Gastroesophageal sphincter (tissue), 4 donors: ENCODE measurements around the gene PACS1. TPM values are rescaled to one million over a fixed set of nuclear protein-coding genes. Genes with fewer than 3 reads are reported as not detected.
A peak's percentile ranks its signal among the peaks of the same experiment; 100 is the strongest.

Source experiments
- ATAC-seq: fragments of 150-250 bp; one replicate; pipeline ENCODE4 v1.9.1; 2016; ENCODE audit warnings: mild to moderate bottlenecking, moderate library complexity
- H3K27ac ChIP-seq, 4 donors: fragments of 200-600 bp; sonication (generic) in 3 of 4; 1 replicate in 3 of 4; 2 replicates in 1 of 4; pipeline ENCODE4 v1.5.1; 2016 to 2019
- H3K27me3 ChIP-seq: fragments of 200-600 bp; sonication (generic); one replicate; pipeline ENCODE4 v1.5.1; 2019
- H3K36me3 ChIP-seq, 2 donors: fragments of 200-600 bp; sonication (generic); one replicate each; pipeline ENCODE4 v1.5.1; 2019; ENCODE audit warnings: control low read depth in 1 of 2
- H3K4me1 ChIP-seq, 3 donors: fragments of 200-600 bp; sonication (generic); 1 replicate in 2 of 3; 2 replicates in 1 of 3; pipeline ENCODE4 v1.5.1; 2016 to 2019; ENCODE audit warnings: control low read depth in 2 of 3
- H3K4me3 ChIP-seq, 2 donors: fragments of 200-600 bp; sonication (generic); one replicate each; pipeline ENCODE4 v1.5.1; 2019; ENCODE audit warnings: mild to moderate bottlenecking in 1 of 2, moderate library complexity in 1 of 2
- H3K9me3 ChIP-seq, 3 donors: fragments of 200-600 bp; sonication (generic); one replicate each; pipeline ENCODE4 v1.5.1; 2017 to 2019; ENCODE audit warnings: control low read depth in 2 of 3
- EP300 ChIP-seq: sonication (generic); formaldehyde crosslinking; IDR thresholded peaks from one replicate; pipeline ENCODE4 v1.6.1; 2017; ENCODE audit warnings: antibody characterized with exemption, mild to moderate bottlenecking
- POLR2A ChIP-seq, 2 donors: fragments of 450-650 bp; IDR thresholded peaks; one replicate each; pipeline ENCODE4 v1.6.1; 2017; ENCODE audit warnings: antibody characterized with exemption in 2 of 2, mild to moderate bottlenecking in 2 of 2, moderate library complexity in 1 of 2
- POLR2AphosphoS5 ChIP-seq: sonication (generic); formaldehyde crosslinking; IDR thresholded peaks from one replicate; pipeline ENCODE4 v1.6.1; 2017; ENCODE audit warnings: antibody characterized with exemption
- WGBS, 2 donors: methylation state at CpG; one replicate each; pipeline ENCODE4 v1.1.5; 2018; ENCODE audit warnings: low coverage in 1 of 2; 5-methylcytosine and 5-hydroxymethylcytosine counted together
- total RNA-seq, 4 donors: library from RNA; depleted of rRNA; stranded (reverse); fragments of >200 nt; gene quantifications; one replicate each; pipeline ENCODE4 v1.1.0, GENCODE V29; 2016
- TF ChIP-seq, protein P1 (sequence below), 4 experiments: fragments of 200-600 bp in 2 of 4; fragments of 450-650 bp in 2 of 4; sonication (generic) in 1 of 4; IDR thresholded peaks; one replicate each; pipeline ENCODE4 v1.5.1; 2017 to 2019; ENCODE audit warnings: antibody characterized with exemption in 4 of 4, mild to moderate bottlenecking in 2 of 4, moderate library complexity in 2 of 4

PACS1 gene
- total RNA-seq, 4 donors from 2014 or later: 32.7 to 81.8 (median 38.2) TPM

DNA sequence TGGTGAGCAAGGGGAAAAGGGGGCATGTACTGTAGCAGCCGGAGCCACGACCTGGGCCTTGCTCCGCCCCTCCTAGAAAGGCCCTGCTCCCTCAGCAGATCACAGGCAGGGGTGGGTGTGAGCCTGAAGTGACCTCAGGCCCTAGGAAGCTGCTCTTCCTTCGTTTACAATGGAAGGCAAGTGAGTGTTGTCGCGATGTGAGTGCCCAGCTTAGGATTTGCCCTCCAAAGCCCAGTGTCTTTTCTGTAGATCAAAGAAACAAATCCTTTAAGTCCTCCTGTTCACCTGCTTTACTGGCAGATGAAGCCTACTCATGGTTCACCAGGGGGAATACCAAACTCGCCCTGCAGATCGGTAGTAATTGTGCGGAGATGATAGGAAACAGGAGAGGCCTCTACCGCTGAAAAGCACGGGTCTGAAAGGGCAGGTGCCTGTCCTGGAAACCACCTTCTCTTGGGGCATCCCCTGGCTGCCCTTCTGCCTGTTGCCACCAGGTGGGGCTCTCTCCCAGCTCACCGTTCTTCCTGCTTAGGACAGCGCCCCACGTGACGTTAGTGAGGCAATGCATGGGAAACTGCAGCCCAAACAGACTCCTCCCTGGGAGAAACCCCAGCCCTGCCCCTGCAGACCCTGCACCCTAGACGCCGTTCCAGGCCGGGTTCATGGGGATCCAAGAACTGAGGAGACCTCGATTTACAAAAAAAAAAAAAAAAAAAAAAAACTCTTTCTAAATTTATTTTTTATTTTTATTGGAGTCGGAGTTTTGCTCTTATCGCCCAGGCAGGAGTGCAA lies 152.5 kb downstream of the PACS1 start:
- Histone ChIP-seq H3K27ac (no peak overlapping the region), H3K36me3 (peaks cover 0 to 63% of the 10 kb centered on the region in 2 donors), H3K4me1 (peaks cover 0 to 4% (median 0%) of the 10 kb centered on the region in 3 donors), H3K9me3 (no peaks in the 10 kb centered on the region), H3K4me3 (no peak overlapping the region), H3K27me3 (no peaks in the 10 kb centered on the region)
- no peak for TF ChIP-seq POLR2AphosphoS5
- no peak for TF ChIP-seq POLR2A (IDR thresholded peaks at IDR 0.05)
- TF ChIP-seq, protein P1, sequence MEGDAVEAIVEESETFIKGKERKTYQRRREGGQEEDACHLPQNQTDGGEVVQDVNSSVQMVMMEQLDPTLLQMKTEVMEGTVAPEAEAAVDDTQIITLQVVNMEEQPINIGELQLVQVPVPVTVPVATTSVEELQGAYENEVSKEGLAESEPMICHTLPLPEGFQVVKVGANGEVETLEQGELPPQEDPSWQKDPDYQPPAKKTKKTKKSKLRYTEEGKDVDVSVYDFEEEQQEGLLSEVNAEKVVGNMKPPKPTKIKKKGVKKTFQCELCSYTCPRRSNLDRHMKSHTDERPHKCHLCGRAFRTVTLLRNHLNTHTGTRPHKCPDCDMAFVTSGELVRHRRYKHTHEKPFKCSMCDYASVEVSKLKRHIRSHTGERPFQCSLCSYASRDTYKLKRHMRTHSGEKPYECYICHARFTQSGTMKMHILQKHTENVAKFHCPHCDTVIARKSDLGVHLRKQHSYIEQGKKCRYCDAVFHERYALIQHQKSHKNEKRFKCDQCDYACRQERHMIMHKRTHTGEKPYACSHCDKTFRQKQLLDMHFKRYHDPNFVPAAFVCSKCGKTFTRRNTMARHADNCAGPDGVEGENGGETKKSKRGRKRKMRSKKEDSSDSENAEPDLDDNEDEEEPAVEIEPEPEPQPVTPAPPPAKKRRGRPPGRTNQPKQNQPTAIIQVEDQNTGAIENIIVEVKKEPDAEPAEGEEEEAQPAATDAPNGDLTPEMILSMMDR (IDR thresholded peaks at IDR 0.05): peak; percentile 98 to 100 (median 100)
- no peak for TF ChIP-seq EP300
- WGBS, 2 donors: 18 to 31% methylated on average over 4 to 13 of the region's 21 CpGs
- peak; percentile 78 for ATAC-seq

DNA sequence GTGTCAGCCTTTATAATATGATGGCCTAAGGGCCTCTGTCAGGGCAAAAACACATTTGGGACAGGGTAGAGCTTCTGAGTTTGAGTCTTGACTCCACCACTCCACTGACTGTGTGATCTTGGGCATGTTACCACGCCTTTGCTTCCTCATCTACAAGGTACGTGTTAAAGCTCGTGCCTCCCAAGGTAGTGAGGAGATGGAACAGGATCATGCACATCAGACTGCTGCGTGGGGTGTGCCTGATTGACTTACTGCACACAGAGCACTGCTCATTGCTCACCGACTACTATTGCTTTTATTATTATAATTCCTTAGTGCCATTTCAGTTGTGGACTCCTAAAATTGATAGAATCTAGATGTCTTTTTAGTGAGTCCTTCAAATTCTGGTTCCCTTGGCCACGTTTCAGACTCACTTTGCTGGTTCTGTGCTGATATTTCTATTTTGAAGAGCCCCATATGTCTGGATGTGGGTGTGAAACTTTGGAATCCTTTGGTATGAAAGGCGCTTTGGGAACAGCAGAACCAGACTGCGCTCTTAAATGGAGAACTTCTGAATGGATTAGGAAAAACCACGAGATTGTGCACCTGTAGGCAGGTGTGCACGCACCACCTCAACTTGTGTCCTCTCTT lies 154.3 kb downstream of the PACS1 start:
- no peaks in the 10 kb centered on the region for H3K9me3 ChIP-seq

DNA sequence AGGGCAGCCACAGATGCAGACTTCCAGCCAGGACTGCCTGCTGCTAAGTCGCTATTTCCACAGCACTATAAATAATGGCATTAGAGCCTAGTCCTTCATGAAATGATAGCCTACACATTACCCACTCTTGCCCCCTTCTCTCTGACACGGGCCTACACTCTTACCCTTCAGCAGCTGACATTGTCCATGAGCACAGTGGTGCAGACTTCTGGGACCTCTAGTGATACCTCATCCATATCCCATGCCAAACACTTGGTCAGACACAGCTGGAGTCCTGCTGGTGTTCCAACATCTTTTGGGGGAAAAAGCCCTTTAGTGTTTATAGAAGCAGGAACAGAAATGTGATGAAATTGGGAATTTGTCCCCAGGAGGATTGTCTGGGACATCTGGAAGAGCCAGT lies 155.0 kb downstream of the PACS1 start:
- Histone ChIP-seq H3K27ac (no peak overlapping the region), H3K27me3 (no peaks in the 10 kb centered on the region), H3K4me1 (peaks cover 0 to 4% (median 0%) of the 10 kb centered on the region in 3 donors), H3K36me3 (peaks cover 0 to 53% of the 10 kb centered on the region in 2 donors), H3K9me3 (no peaks in the 10 kb centered on the region), H3K4me3 (no peak overlapping the region)
- TF ChIP-seq POLR2A (IDR thresholded peaks at IDR 0.05) (no peak), EP300 (no peak), POLR2AphosphoS5 (no peak)
- TF ChIP-seq, protein P1 (IDR thresholded peaks at IDR 0.05): no peak
- 61 to 80% methylated on average over 1 to 2 of the region's 2 CpGs for WGBS, 2 donors
- ATAC-seq: peak; percentile 48

More for the DNA sequence above, 154.3 kb downstream of the PACS1 start:
- Histone ChIP-seq H3K36me3 (peaks cover 0 to 59% of the 10 kb centered on the region in 2 donors), H3K27ac (no peak overlapping the region), H3K4me1 (peaks cover 0 to 4% (median 0%) of the 10 kb centered on the region in 3 donors), H3K27me3 (no peaks in the 10 kb centered on the region), H3K4me3 (no peak overlapping the region)
- ATAC-seq: no peak
- TF ChIP-seq EP300 (no peak), POLR2A (IDR thresholded peaks at IDR 0.05) (no peak), POLR2AphosphoS5 (no peak)
- 87 to 90% methylated on average over 6 to 10 of the region's 10 CpGs for WGBS, 2 donors

DNA sequence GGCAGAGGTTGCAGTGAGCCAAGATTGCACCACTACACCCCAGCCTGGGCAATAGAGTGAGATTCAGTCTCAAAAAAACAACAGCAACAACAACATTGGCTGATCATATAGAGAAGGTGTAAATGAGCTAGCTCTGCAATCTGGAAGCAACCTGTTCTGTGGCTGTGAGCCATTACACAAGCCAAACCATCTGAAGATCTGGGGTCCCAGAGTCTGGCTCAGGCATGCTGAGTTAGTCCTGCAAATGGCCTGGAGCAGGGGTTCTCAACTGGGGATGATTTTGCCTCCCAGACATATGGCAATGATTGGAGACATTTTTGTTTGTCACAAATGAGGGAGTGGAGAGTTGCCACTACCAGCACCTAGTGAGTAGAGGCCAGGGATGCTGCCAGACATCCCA lies 156.0 kb downstream of the PACS1 start:
- no peak overlapping the region for H3K27ac ChIP-seq
- peaks cover 0 to 53% of the 10 kb centered on the region in 2 donors for H3K36me3 ChIP-seq
- no peak for ATAC-seq
- no peak overlapping the region for H3K4me3 ChIP-seq
- no peaks in the 10 kb centered on the region for H3K9me3 ChIP-seq
- no peak for TF ChIP-seq POLR2A (IDR thresholded peaks at IDR 0.05)
- TF ChIP-seq, protein P1 (IDR thresholded peaks at IDR 0.05): no peak
- no peak for TF ChIP-seq EP300
- no peak for TF ChIP-seq POLR2AphosphoS5
- H3K4me1 ChIP-seq: peaks cover 0 to 4% (median 0%) of the 10 kb centered on the region in 3 donors
- no peaks in the 10 kb centered on the region for H3K27me3 ChIP-seq

DNA sequence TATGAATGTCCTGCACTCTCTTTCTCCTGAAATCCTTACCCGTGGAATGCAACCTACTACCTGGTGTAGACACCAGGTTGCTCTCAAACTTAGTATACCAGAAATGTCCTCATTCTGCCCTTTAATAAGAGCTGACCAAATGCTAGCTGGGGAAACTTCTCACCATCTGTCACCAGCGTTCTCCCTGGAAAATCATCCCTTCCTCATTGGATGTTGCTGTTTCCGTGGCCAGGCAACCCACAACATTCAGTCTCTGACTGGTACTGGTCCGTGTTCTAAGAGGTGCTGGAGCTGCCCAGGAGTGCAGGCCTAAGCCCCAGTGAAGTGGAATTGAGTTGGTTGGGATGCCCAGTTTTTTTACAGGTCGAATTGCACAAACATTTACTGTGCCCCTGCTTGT lies 157.6 kb downstream of the PACS1 start:
- no peak overlapping the region for H3K4me3 ChIP-seq
- WGBS, 2 donors: 87 to 89% methylated on average over 4 of the region's 5 CpGs
- no peaks in the 10 kb centered on the region for H3K27me3 ChIP-seq
- no peak overlapping the region for H3K27ac ChIP-seq
- no peak for ATAC-seq
- peaks cover 0 to 67% of the 10 kb centered on the region in 2 donors for H3K36me3 ChIP-seq
- H3K9me3 ChIP-seq: no peaks in the 10 kb centered on the region
- TF ChIP-seq POLR2A (IDR thresholded peaks at IDR 0.05) (no peak), EP300 (no peak), POLR2AphosphoS5 (no peak)
- TF ChIP-seq, protein P1 (IDR thresholded peaks at IDR 0.05): no peak
- peaks cover 0 to 4% (median 0%) of the 10 kb centered on the region in 3 donors for H3K4me1 ChIP-seq
